ENCODE measurements around the gene STIL. TPM values are rescaled to one million over a fixed set of nuclear protein-coding genes. Genes with fewer than 3 reads are reported as not detected.

STIL gene
- total RNA-seq, 1 experiment from 2014 or later = 29.7 TPM

DNA sequence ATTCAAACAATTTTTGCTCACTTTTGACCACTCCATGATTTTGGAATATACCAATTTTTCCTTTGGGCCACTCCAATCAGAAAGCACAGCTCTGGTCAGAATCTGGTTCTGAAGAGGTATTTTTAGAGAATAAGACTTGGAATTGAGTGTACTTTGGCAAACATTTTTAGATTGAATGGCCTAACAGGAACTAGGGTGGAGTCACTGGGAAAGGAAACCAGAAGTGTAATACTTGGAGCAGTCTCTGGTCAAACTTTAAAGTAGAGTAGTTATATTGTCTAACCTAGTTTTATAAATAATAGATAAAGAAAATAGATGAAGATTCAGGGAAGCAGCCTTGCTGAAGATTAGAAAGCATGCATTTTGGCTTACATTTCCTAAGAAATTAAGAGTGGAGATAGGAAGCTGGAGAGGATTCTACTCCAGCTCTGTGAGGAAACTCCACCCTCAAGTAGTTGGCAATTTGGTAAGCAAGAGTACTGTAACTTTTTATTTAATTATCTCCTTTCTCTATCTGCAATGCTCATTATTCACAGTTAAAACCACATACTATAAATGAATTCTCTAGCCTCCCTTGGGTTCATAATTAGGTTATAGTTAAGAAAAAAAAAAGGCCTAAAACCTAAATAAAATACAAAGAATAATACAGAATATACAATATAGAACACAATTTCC lies 15.8 kb downstream of the STIL start:
- POLR2A ChIA-PET = no interaction called here
- TF ChIP-seq ZMAT4 (CRISPR knock-in tag; IDR thresholded peaks at IDR 0.05) = no peak
- TF ChIP-seq JUN (CRISPR knock-in tag; IDR thresholded peaks at IDR 0.05) = no peak
- TF ChIP-seq, protein P1, sequence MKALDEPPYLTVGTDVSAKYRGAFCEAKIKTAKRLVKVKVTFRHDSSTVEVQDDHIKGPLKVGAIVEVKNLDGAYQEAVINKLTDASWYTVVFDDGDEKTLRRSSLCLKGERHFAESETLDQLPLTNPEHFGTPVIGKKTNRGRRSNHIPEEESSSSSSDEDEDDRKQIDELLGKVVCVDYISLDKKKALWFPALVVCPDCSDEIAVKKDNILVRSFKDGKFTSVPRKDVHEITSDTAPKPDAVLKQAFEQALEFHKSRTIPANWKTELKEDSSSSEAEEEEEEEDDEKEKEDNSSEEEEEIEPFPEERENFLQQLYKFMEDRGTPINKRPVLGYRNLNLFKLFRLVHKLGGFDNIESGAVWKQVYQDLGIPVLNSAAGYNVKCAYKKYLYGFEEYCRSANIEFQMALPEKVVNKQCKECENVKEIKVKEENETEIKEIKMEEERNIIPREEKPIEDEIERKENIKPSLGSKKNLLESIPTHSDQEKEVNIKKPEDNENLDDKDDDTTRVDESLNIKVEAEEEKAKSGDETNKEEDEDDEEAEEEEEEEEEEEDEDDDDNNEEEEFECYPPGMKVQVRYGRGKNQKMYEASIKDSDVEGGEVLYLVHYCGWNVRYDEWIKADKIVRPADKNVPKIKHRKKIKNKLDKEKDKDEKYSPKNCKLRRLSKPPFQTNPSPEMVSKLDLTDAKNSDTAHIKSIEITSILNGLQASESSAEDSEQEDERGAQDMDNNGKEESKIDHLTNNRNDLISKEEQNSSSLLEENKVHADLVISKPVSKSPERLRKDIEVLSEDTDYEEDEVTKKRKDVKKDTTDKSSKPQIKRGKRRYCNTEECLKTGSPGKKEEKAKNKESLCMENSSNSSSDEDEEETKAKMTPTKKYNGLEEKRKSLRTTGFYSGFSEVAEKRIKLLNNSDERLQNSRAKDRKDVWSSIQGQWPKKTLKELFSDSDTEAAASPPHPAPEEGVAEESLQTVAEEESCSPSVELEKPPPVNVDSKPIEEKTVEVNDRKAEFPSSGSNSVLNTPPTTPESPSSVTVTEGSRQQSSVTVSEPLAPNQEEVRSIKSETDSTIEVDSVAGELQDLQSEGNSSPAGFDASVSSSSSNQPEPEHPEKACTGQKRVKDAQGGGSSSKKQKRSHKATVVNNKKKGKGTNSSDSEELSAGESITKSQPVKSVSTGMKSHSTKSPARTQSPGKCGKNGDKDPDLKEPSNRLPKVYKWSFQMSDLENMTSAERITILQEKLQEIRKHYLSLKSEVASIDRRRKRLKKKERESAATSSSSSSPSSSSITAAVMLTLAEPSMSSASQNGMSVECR (CRISPR knock-in tag; IDR thresholded peaks at IDR 0.05; ENCODE audit: borderline replicate concordance) = no peak
- no peak for TF ChIP-seq ZNF121 (CRISPR knock-in tag; IDR thresholded peaks at IDR 0.05)
- TF ChIP-seq FOXP1 (CRISPR knock-in tag; IDR thresholded peaks at IDR 0.05; ENCODE audit: borderline replicate concordance) = no peak
- TF ChIP-seq RELA (CRISPR knock-in tag; IDR thresholded peaks at IDR 0.05; ENCODE audit: borderline replicate concordance) = no peak
- no peak for TF ChIP-seq TEAD4 (CRISPR knock-in tag; IDR thresholded peaks at IDR 0.05)
- TF ChIP-seq IRF2 (CRISPR knock-in tag; IDR thresholded peaks at IDR 0.05; ENCODE audit: borderline replicate concordance, low read depth) = no peak
- TF ChIP-seq EMX1 (CRISPR knock-in tag; IDR thresholded peaks at IDR 0.05) = no peak
- TF ChIP-seq ELF4 (CRISPR knock-in tag; IDR thresholded peaks at IDR 0.05; ENCODE audit: low read depth) = no peak
- TF ChIP-seq, protein P2, sequence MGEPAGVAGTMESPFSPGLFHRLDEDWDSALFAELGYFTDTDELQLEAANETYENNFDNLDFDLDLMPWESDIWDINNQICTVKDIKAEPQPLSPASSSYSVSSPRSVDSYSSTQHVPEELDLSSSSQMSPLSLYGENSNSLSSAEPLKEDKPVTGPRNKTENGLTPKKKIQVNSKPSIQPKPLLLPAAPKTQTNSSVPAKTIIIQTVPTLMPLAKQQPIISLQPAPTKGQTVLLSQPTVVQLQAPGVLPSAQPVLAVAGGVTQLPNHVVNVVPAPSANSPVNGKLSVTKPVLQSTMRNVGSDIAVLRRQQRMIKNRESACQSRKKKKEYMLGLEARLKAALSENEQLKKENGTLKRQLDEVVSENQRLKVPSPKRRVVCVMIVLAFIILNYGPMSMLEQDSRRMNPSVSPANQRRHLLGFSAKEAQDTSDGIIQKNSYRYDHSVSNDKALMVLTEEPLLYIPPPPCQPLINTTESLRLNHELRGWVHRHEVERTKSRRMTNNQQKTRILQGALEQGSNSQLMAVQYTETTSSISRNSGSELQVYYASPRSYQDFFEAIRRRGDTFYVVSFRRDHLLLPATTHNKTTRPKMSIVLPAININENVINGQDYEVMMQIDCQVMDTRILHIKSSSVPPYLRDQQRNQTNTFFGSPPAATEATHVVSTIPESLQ (CRISPR knock-in tag; IDR thresholded peaks at IDR 0.05) = no peak
- TF ChIP-seq, protein P3, sequence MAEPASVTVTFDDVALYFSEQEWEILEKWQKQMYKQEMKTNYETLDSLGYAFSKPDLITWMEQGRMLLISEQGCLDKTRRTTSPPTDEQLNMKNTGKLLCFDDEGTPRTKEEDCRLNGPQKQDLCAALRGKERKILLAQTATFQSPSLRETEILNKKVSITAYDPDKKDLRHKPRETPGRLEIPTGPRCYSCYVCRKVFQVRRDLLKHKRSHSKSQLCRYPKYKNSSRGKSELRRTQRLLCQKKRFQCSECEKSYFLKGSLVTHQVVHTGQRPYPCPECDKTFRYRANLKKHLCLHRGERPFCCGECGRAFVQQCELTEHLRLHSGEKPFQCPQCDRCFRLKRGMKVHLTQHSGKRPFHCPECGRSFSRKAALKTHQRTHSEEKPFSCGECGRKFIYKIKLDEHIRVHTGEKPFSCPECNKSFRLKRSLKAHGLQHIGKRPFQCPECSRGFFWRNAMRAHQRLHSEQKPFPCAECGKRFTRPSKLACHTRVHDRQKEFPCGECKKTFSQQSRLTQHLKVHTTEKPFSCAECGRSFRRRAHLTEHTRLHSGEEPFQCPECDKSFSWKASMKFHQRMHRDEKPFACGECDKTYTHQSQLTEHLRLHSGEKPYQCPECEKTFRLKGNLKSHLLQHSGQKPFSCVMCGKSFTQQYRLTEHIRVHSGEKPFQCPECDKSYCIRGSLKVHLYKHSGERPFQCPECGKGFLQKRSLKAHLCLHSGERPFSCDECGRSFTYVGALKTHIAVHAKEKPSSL (CRISPR knock-in tag; conservative IDR thresholded peaks at IDR 0.05) = no peak
- TF ChIP-seq SMAD4 (CRISPR knock-in tag; IDR thresholded peaks at IDR 0.05) = no peak
- no peak for TF ChIP-seq PREB (CRISPR knock-in tag; IDR thresholded peaks at IDR 0.05; ENCODE audit: borderline replicate concordance)
- TF ChIP-seq ATF2 (CRISPR knock-in tag; IDR thresholded peaks at IDR 0.05; ENCODE audit: borderline replicate concordance, low read depth) = no peak
- no peak for TF ChIP-seq CREM (CRISPR knock-in tag; IDR thresholded peaks at IDR 0.05)
- TF ChIP-seq GABPB1 (CRISPR knock-in tag; IDR thresholded peaks at IDR 0.05) = no peak
- TF ChIP-seq NR1H2 (CRISPR knock-in tag; IDR thresholded peaks at IDR 0.05) = no peak
- TF ChIP-seq ZNF532 (CRISPR knock-in tag; IDR thresholded peaks at IDR 0.05; ENCODE audit: borderline replicate concordance) = no peak
- H3K27me3 Mint-ChIP-seq (ENCODE audit: low read depth) = no peaks in the 10 kb centered on the region
- no peak overlapping the region for H3K27ac Mint-ChIP-seq
- CTCF ChIA-PET = no interaction called here
- H3K36me3 Mint-ChIP-seq = peaks cover 48% of the 10 kb centered on the region
- no peak overlapping the region for H3K4me3 Mint-ChIP-seq
- H3K4me1 Mint-ChIP-seq = no peaks in the 10 kb centered on the region
- DNase-seq (ENCODE audit: low spot score) = no peak
- H3K9me3 Mint-ChIP-seq = no peaks in the 10 kb centered on the region
- no peak for ATAC-seq
